Duodenal mucosa (tissue), 2 donors: ENCODE measurements around the gene BST1.
A peak's percentile ranks its signal among the peaks of the same experiment; 100 is the strongest.

Experiments
- H3K27ac ChIP-seq: one replicate; pipeline ENCODE4 v1.7.0; 2013; ENCODE audit warnings: low read depth, low read length
- H3K27me3 ChIP-seq, 2 donors: one replicate each; pipeline ENCODE4 v1.7.0; 2013; ENCODE audit warnings: low read length in 2 of 2, control low read depth in 1 of 2; ENCODE audit not compliant: insufficient read depth in 2 of 2, control insufficient read depth in 1 of 2
- H3K36me3 ChIP-seq, 2 donors: one replicate each; pipeline ENCODE4 v1.7.0; 2013; ENCODE audit warnings: low read length in 2 of 2, control low read depth in 1 of 2; ENCODE audit not compliant: insufficient read depth in 2 of 2, control insufficient read depth in 1 of 2
- H3K4me1 ChIP-seq, 2 donors: one replicate each; pipeline ENCODE4 v1.7.0; 2013; ENCODE audit warnings: low read length in 2 of 2, control low read depth in 1 of 2; ENCODE audit not compliant: insufficient read depth in 2 of 2, control insufficient read depth in 1 of 2
- H3K4me3 ChIP-seq, 2 donors: one replicate each; pipeline ENCODE4 v1.7.0; 2013; ENCODE audit warnings: low read length in 2 of 2, low read depth in 1 of 2
- H3K9ac ChIP-seq, 2 donors: one replicate each; pipeline ENCODE4 v1.7.0; 2013; ENCODE audit warnings: low read length in 2 of 2, low read depth in 1 of 2
- H3K9me3 ChIP-seq, 2 donors: one replicate each; pipeline ENCODE4 v1.7.0; 2013; ENCODE audit warnings: low read length in 2 of 2, control low read depth in 1 of 2; ENCODE audit not compliant: control insufficient read depth in 1 of 2

The BST1 gene

GRCh38 chr4:15676039-15676438, 26.8 kb upstream of the BST1 start:
- Histone ChIP-seq H3K9me3 (no peaks in the 10 kb centered on the region), H3K9ac (no peak overlapping the region), H3K4me1 (peaks cover 7 to 23% of the 10 kb centered on the region in 2 donors), H3K4me3 (no peak overlapping the region), H3K27ac (no peak overlapping the region), H3K27me3 (no peaks in the 10 kb centered on the region), H3K36me3 (no peaks in the 10 kb centered on the region)

- Histone ChIP-seq H3K27me3 (no peaks in the 10 kb centered on the region), H3K4me1 (peaks cover 7 to 23% of the 10 kb centered on the region in 2 donors), H3K36me3 (no peaks in the 10 kb centered on the region), H3K4me3 (no peak overlapping the region), H3K9me3 (no peaks in the 10 kb centered on the region), H3K27ac (no peak overlapping the region), H3K9ac (no peak overlapping the region)
These were observed 26.0 kb upstream of the BST1 start for GRCh38 chr4:15676899-15677298.

GRCh38 chr4:15677507-15677988, 25.3 kb upstream of the BST1 start:
- Histone ChIP-seq H3K27ac (no peak overlapping the region), H3K27me3 (no peaks in the 10 kb centered on the region), H3K36me3 (no peaks in the 10 kb centered on the region), H3K4me1 (peaks cover 9 to 27% of the 10 kb centered on the region in 2 donors), H3K9ac (no peak overlapping the region), H3K9me3 (no peaks in the 10 kb centered on the region), H3K4me3 (no peak overlapping the region)

- Histone ChIP-seq H3K36me3 (peaks cover 0 to 2% of the 10 kb centered on the region in 2 donors), H3K27me3 (no peaks in the 10 kb centered on the region), H3K9ac (peak overlapping the region; percentile 32 to 80), H3K4me1 (peaks cover 15 to 39% of the 10 kb centered on the region in 2 donors), H3K27ac (peak overlapping the region; percentile 66), H3K4me3 (peak overlapping the region; percentile 83 to 94), H3K9me3 (no peaks in the 10 kb centered on the region)
These were observed 21.8 kb upstream of the BST1 start for GRCh38 chr4:15681067-15681371.

GRCh38 chr4:15681372-15682241, 21.3 kb upstream of the BST1 start, which contains the start of gene FAM200B:
TSS of gene FAM200B (plus strand) at chr4:15681827. CDS start at chr4:15686978, 5,151 bp downstream.
- Histone ChIP-seq H3K27me3 (no peaks in the 10 kb centered on the region), H3K27ac (peak within 1 kb of the TSS; percentile 90), H3K9ac (peak within 1 kb of the TSS; percentile 80 to 98), H3K9me3 (no peaks in the 10 kb centered on the region), H3K4me3 (peak within 1 kb of the TSS; percentile 83 to 94), H3K36me3 (peaks cover 0 to 8% of the 10 kb centered on the region in 2 donors), H3K4me1 (peaks cover 15 to 39% of the 10 kb centered on the region in 2 donors)

- peak overlapping the region; percentile 83 to 94 for H3K4me3 ChIP-seq
These were observed 20.4 kb upstream of the BST1 start for GRCh38 chr4:15682242-15683142.

GRCh38 chr4:15683143-15683495, 19.7 kb upstream of the BST1 start:
- peaks cover 7 to 14% of the 10 kb centered on the region in 2 donors for H3K36me3 ChIP-seq
- no peaks in the 10 kb centered on the region for H3K9me3 ChIP-seq
- no peaks in the 10 kb centered on the region for H3K27me3 ChIP-seq
- peak overlapping the region in 1 of 2 donors; percentile 98 for H3K9ac ChIP-seq
- H3K27ac ChIP-seq, result no peak overlapping the region
- peaks cover 8 to 28% of the 10 kb centered on the region in 2 donors for H3K4me1 ChIP-seq
- H3K4me3 ChIP-seq, result peak overlapping the region; percentile 83 to 94

More at GRCh38 chr4:15682242-15683142, 20.4 kb upstream of the BST1 start:
- Histone ChIP-seq H3K36me3 (peaks cover 6 to 14% of the 10 kb centered on the region in 2 donors), H3K9me3 (no peaks in the 10 kb centered on the region), H3K27ac (peak overlapping the region; percentile 90), H3K9ac (peak overlapping the region; percentile 80 to 98), H3K27me3 (no peaks in the 10 kb centered on the region), H3K4me1 (peaks cover 9 to 32% of the 10 kb centered on the region in 2 donors)

- peaks cover 8 to 24% of the 10 kb centered on the region in 2 donors for H3K4me1 ChIP-seq
- H3K36me3 ChIP-seq, result peaks cover 7 to 17% of the 10 kb centered on the region in 2 donors
- H3K9me3 ChIP-seq, result no peaks in the 10 kb centered on the region
- H3K4me3 ChIP-seq, result no peak overlapping the region
- no peaks in the 10 kb centered on the region for H3K27me3 ChIP-seq
- H3K27ac ChIP-seq, result no peak overlapping the region
- H3K9ac ChIP-seq, result no peak overlapping the region
These were observed 18.4 kb upstream of the BST1 start for GRCh38 chr4:15684498-15684897.

- H3K27ac ChIP-seq, result no peak overlapping the region
- no peak overlapping the region for H3K9ac ChIP-seq
- no peaks in the 10 kb centered on the region for H3K27me3 ChIP-seq
- H3K36me3 ChIP-seq, result peaks cover 7 to 17% of the 10 kb centered on the region in 2 donors
- peaks cover 1 to 9% of the 10 kb centered on the region in 2 donors for H3K4me1 ChIP-seq
- no peak overlapping the region for H3K4me3 ChIP-seq
- H3K9me3 ChIP-seq, result no peaks in the 10 kb centered on the region
These were observed 14.8 kb upstream of the BST1 start for GRCh38 chr4:15688051-15688450.

- H3K27me3 ChIP-seq, result no peaks in the 10 kb centered on the region
- no peak overlapping the region for H3K4me3 ChIP-seq
- H3K27ac ChIP-seq, result no peak overlapping the region
- H3K9me3 ChIP-seq, result no peaks in the 10 kb centered on the region
- H3K36me3 ChIP-seq, result peaks cover 7 to 17% of the 10 kb centered on the region in 2 donors
- H3K4me1 ChIP-seq, result no peaks in the 10 kb centered on the region
- H3K9ac ChIP-seq, result no peak overlapping the region
These were observed 13.3 kb upstream of the BST1 start for GRCh38 chr4:15689540-15689939.
